HG03135 (cell line): ENCODE data around the gene COMMD9.

Experiments used
- ATAC-seq: cut with Tn5 transposase; IDR thresholded peaks from one replicate; pipeline ENCODE4 v1.9.1; 2021; ENCODE audit warnings: mild to moderate bottlenecking, moderate library complexity; ENCODE audit not compliant: unreplicated experiment

COMMD9 gene

DNA sequence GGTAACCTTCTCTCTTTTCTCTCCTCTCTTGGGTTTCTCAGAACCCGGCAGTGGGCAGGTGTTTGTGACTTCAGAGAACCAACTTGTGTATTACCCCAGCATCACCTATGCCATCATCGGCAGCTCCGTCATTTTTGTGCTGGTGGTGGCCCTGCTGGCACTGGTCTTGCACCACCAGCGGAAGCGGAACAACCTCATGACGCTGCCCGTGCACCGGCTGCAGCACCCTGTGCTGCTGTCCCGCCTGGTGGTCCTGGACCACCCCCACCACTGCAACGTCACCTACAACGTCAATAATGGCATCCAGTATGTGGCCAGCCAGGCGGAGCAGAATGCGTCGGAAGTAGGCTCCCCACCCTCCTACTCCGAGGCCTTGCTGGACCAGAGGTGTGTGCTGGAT, 62.2 kb downstream of the COMMD9 start:
- ATAC-seq, result no peak

DNA sequence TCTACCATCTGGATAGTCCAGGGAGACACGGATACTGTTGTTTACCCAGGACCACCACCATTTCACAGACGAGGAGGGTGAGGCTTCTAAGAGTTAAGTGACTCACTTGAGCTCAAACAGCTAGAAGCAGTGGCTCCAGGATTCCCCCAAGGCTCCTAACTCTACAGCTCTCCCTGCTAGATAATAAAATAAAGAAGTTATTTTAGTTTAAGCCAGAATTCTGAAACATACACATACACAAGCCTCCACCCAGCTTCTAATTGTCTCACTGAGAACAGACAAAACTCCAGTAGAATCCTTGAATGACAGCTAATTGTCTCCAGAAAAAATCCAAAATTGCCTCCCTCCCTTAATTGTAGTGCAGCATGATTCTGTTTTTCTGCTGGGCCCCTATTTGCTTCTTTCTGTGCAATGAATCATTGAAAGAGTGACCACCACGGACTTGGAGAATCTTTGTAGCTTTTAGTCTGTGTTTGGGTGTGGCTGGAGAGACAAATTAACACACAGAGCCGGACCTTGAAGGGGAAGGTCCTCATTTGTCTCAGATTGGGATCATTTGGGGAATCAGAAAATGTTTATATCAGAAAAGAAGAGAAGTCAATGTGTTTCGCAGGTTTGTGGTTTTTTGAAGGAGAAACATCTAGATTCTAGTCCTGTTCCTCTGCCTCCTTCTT, 64.9 kb downstream of the COMMD9 start:
- ATAC-seq, result no peak

DNA sequence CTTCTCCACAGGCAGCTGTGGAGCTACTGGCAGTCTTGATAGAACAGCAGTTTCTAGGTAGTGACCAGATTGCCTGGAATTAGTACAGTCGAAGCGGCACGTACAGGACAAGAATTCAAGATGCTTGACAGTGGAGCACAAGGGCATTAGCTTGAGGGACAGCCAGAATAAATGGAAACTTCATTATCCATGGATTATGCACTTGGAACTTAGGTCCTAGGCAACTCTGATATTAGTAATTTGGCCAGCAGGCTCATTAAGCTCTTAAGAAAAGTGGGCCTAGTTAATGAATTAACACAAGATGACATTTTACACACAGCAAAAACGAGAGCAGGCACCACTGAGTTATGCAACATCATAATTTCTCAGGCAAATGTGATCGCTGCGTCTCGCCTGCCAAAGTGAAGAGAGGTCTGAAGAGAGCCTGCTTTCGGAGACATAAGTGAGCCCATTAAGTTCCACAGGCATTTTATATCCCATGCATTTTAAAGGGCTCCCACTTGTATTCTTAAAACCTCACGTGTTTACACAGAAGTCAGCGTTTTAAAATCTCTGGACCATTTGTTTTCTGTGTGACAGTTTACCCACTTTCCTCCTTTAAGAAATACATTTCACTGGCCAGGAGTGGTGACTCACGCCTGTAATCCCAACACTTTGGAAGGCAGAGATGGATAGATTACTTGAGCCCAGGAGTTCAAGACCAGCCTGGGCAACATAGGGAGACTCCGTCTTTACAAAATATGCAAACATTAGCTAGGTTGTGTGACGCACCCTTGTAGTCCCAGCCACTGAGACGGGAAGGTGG, 66.2 kb downstream of the COMMD9 start:
- ATAC-seq, result no peak
